SK-N-SH (cell line): Measurements from ENCODE around the gene KCNF1. TPM values are rescaled to one million over a fixed set of nuclear protein-coding genes. Genes with fewer than 3 reads are reported as not detected.

Experiments
- CTCF ChIA-PET: fragments of 300-600, 350-600 bp; formaldehyde crosslinking; extraction: SDS; loops from one replicate; lab custom pipeline; 2021; lab: Yijun Ruan, JAX
- POLR2A ChIA-PET: fragments of 350-600 bp; sonication (Branson Sonifier 250); formaldehyde crosslinking; extraction: SDS; loops from one replicate; lab custom pipeline; 2020; ENCODE audit warnings: antibody characterized with exemption, inconsistent platforms; lab: Yijun Ruan, JAX
- DNase-seq: peaks from one replicate; pipeline ENCODE4 v3.0.0; 2012
- H2AFZ ChIP-seq: fragments of 200-600 bp; sonication (generic); 2 replicates; pipeline ENCODE4 v1.8.1; 2016; ENCODE audit warnings: antibody characterized with exemption, mild to moderate bottlenecking, low read depth
- H3F3A ChIP-seq: fragments of 200-600 bp; sonication (generic); replicated peaks from 2 replicates; pipeline ENCODE3; 2016; ENCODE audit warnings: antibody characterized with exemption, mild to moderate bottlenecking; ENCODE audit not compliant: insufficient read depth
- H3K27ac ChIP-seq, 2 experiments: fragments of 200-500 bp in 1 of 2; fragments of 200-600 bp in 1 of 2; sonication (Bioruptor generic) in 1 of 2; sonication (generic), shearing (Covaris generic) in 1 of 2; 2 replicates each; pipeline versions ENCODE4 v1.5.1 to v1.6.1; 2014 to 2016; ENCODE audit warnings: low read depth in 2 of 2, inconsistent platforms in 1 of 2, low read length in 1 of 2, mild to moderate bottlenecking in 1 of 2, mixed read lengths in 1 of 2
- H3K27me3 ChIP-seq: fragments of 200-600 bp; sonication (generic), shearing (Covaris generic); 2 replicates; pipeline ENCODE4 v1.6.1; 2016; ENCODE audit warnings: mixed run types; ENCODE audit not compliant: insufficient read depth
- H3K36me3 ChIP-seq, 2 experiments: fragments of 200-500 bp in 1 of 2; fragments of 200-600 bp in 1 of 2; sonication (Bioruptor generic) in 1 of 2; sonication (generic) in 1 of 2; replicated peaks in 1 of 2; 2 replicates each; pipeline versions ENCODE3 to v1.5.1; 2014 to 2016; ENCODE audit warnings: low read length in 1 of 2, mild to moderate bottlenecking in 1 of 2; ENCODE audit not compliant: insufficient read depth in 2 of 2, control insufficient read depth in 1 of 2
- H3K4me1 ChIP-seq, 2 experiments: fragments of 200-500 bp in 1 of 2; fragments of 200-600 bp in 1 of 2; sonication (Bioruptor generic) in 1 of 2; sonication (generic), shearing (Covaris generic) in 1 of 2; 2 replicates each; pipeline versions ENCODE4 v1.5.1 to v1.6.1; 2014 to 2016; ENCODE audit warnings: low read depth in 1 of 2, low read length in 1 of 2, mixed run types in 1 of 2; ENCODE audit not compliant: insufficient read depth in 2 of 2, control insufficient read depth in 1 of 2
- H3K4me2 ChIP-seq: fragments of 200-600 bp; sonication (generic), shearing (Covaris generic); 2 replicates; pipeline ENCODE4 v1.6.1; 2017; ENCODE audit warnings: mixed run types
- H3K4me3 ChIP-seq, 2 experiments: fragments of 200-500 bp in 1 of 2; fragments of 200-600 bp in 1 of 2; sonication (Bioruptor generic) in 1 of 2; sonication (generic), shearing (Covaris generic) in 1 of 2; 2 replicates each; pipeline versions ENCODE4 v1.5.1 to v1.8.1; 2014 to 2016; ENCODE audit warnings: low read depth in 2 of 2, inconsistent platforms in 1 of 2, low read length in 1 of 2, mild to moderate bottlenecking in 1 of 2, mixed read lengths in 1 of 2, moderate library complexity in 1 of 2
- H3K79me2 ChIP-seq: fragments of 200-600 bp; sonication (generic); 2 replicates; pipeline ENCODE4 v1.8.1; 2017; ENCODE audit warnings: mild to moderate bottlenecking; ENCODE audit not compliant: insufficient read depth
- H3K9ac ChIP-seq: fragments of 200-600 bp; sonication (generic); 2 replicates; pipeline ENCODE4 v1.6.1; 2017; ENCODE audit warnings: mixed run types
- H3K9me2 ChIP-seq: fragments of 200-600 bp; sonication (generic); 2 replicates; pipeline ENCODE4 v1.6.1; 2017; ENCODE audit warnings: mixed run types
- H3K9me3 ChIP-seq: fragments of 200-600 bp; sonication (generic); 2 replicates; pipeline ENCODE4 v1.6.1; 2017; ENCODE audit warnings: mixed run types, mild to moderate bottlenecking, moderate library complexity
- H4K20me1 ChIP-seq: fragments of 200-600 bp; sonication (generic); 2 replicates; pipeline ENCODE4 v1.6.1; 2017; ENCODE audit warnings: mild to moderate bottlenecking, mixed run types; ENCODE audit not compliant: insufficient read depth
- CHD2 ChIP-seq: fragments of 150-350 bp; IDR thresholded peaks from 2 replicates; pipeline ENCODE4 v1.6.1; 2018; ENCODE audit warnings: low read length; ENCODE audit not compliant: partially characterized antibody
- EP300 ChIP-seq, 2 experiments: IDR thresholded peaks; 2 replicates each; pipeline versions ENCODE4 v1.4.0 to v1.6.1; 2012; ENCODE audit warnings: borderline replicate concordance in 1 of 2, low read depth in 1 of 2, low read length in 1 of 2
- FOXJ3 ChIP-seq: sonication (generic); formaldehyde crosslinking; IDR thresholded peaks from 2 replicates; pipeline ENCODE4 v1.5.1; 2020; ENCODE audit warnings: mild to moderate bottlenecking, missing genetic modification reagents
- FOXM1 ChIP-seq: IDR thresholded peaks from 2 replicates; pipeline ENCODE4 v1.4.0; 2012; ENCODE audit warnings: low read depth, mild to moderate bottlenecking
- GABPA ChIP-seq: IDR thresholded peaks from 2 replicates; pipeline ENCODE4 v1.4.0; 2012; ENCODE audit warnings: low read depth, mild to moderate bottlenecking
- MEF2A ChIP-seq: IDR thresholded peaks from 2 replicates; pipeline ENCODE4 v1.4.0; 2012; ENCODE audit warnings: low read depth, borderline replicate concordance
- RXRA ChIP-seq: IDR thresholded peaks from 2 replicates; pipeline ENCODE4 v1.4.0; 2012; ENCODE audit warnings: low read depth, mild to moderate bottlenecking, borderline replicate concordance
- SMC3 ChIP-seq: IDR thresholded peaks from 2 replicates; pipeline ENCODE4 v1.6.1; 2012; ENCODE audit warnings: low read depth, low read length, improper control_type of control experiment
- TEAD4 ChIP-seq: IDR thresholded peaks from 2 replicates; pipeline ENCODE4 v1.4.0; 2012; ENCODE audit warnings: mild to moderate bottlenecking, borderline replicate concordance; ENCODE audit not compliant: insufficient read depth
- WGBS: methylation state at CpG from one replicate; pipeline ENCODE4 v1.1.6; 2017; ENCODE audit warnings: low lambda C conversion rate; 5-methylcytosine and 5-hydroxymethylcytosine counted together
- polyA plus RNA-seq, 3 experiments: library from polyadenylated mRNA; depleted of rRNA; stranded (reverse); fragments of >200 nt; gene quantifications; 2 replicates each; pipeline ENCODE4 v1.2.3, GENCODE V29; 2012
- TF ChIP-seq, protein P1 (sequence below): fragments of 150-350 bp; IDR thresholded peaks from 2 replicates; pipeline ENCODE4 v1.6.1; 2016; ENCODE audit warnings: mild to moderate bottlenecking, low read depth, low read length
- TF ChIP-seq, protein P2 (sequence below): fragments of 200-600 bp; sonication (generic); IDR thresholded peaks from 2 replicates; pipeline ENCODE4 v1.6.1; 2017; ENCODE audit warnings: antibody characterized with exemption, mild to moderate bottlenecking, moderate library complexity
- TF ChIP-seq, protein P3 (sequence below): IDR thresholded peaks from 2 replicates; pipeline ENCODE4; 2012

The KCNF1 gene
- polyA plus RNA-seq, 1 of the 3 experiments (the other 2 are of a cell fraction) = 0.23 TPM

DNA sequence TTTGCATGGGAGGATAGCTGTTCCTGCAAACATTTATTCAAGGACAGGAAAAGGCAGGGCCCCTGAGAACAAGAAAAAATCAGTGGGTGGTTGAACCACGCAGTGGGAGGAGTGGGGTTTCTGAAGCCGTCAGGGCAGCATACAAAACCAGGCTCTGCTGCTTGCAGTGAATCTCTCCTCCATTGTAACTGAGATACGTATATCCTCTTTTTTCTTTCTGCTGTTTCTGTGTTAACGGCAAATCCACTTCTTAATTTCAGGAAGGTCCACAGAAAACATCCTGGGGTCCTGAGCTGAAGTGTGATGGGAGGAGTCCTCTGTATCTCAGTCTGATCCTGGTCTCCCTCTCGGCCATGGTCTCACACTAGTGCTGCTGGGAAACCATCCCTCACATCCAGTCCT is 27.2 kb upstream of the KCNF1 start (continued):
- TF ChIP-seq, protein P1, sequence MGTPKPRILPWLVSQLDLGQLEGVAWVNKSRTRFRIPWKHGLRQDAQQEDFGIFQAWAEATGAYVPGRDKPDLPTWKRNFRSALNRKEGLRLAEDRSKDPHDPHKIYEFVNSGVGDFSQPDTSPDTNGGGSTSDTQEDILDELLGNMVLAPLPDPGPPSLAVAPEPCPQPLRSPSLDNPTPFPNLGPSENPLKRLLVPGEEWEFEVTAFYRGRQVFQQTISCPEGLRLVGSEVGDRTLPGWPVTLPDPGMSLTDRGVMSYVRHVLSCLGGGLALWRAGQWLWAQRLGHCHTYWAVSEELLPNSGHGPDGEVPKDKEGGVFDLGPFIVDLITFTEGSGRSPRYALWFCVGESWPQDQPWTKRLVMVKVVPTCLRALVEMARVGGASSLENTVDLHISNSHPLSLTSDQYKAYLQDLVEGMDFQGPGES = no peak
- TF ChIP-seq, protein P2, sequence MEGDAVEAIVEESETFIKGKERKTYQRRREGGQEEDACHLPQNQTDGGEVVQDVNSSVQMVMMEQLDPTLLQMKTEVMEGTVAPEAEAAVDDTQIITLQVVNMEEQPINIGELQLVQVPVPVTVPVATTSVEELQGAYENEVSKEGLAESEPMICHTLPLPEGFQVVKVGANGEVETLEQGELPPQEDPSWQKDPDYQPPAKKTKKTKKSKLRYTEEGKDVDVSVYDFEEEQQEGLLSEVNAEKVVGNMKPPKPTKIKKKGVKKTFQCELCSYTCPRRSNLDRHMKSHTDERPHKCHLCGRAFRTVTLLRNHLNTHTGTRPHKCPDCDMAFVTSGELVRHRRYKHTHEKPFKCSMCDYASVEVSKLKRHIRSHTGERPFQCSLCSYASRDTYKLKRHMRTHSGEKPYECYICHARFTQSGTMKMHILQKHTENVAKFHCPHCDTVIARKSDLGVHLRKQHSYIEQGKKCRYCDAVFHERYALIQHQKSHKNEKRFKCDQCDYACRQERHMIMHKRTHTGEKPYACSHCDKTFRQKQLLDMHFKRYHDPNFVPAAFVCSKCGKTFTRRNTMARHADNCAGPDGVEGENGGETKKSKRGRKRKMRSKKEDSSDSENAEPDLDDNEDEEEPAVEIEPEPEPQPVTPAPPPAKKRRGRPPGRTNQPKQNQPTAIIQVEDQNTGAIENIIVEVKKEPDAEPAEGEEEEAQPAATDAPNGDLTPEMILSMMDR = no peak
- no peak for TF ChIP-seq GABPA
- TF ChIP-seq TEAD4 = no peak
- TF ChIP-seq EP300 (IDR thresholded peaks at IDR 0.05; ENCODE audit: borderline replicate concordance in 1 of 2, low read depth in 1 of 2, low read length in 1 of 2) = no peak
- TF ChIP-seq, all 33 proteins: peak for 0

DNA sequence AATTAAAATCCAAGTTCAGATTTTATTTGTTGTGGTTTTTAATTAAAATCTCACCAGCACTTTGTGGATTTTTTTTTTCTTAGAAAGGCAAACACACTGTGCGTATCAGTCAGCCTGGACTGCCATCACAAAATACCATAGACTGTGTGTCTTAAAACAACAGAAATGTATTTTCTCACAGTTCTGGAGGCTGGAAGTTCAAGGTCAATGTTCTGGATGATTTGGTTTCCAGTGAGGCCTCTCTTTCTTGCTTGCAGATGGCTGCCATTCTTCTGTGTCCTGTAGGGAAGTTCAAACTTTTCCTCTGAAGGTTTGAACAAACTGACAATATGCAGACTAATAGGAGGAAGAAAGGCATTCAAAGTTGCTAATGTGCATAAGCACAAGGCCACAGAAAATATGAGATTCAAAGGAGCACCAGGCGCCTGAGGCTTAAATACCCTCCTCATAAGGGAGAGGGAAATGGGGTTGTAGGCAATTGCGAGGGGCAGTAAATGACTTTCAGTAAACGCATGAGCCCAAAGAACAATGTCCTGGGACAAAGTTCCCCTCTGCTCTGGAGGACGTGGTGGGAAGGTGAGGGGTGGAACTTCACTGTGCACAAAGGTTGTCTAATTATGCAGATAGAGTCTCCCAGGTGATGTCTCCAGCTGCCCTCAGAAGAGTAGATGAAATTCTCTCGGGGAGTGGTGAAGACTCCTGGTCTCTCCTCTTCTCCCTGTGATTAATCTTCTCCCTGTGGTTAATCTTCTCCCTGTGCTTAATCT is 26.5 kb upstream of the KCNF1 start:
- H3K4me3 ChIP-seq = no peak overlapping the region
- peaks cover 14% of the 10 kb centered on the region in 2 experiments; a peak in 2 of 4 replicates for H3K4me1 ChIP-seq
- H3K4me2 ChIP-seq = no peak overlapping the region
- no peak overlapping the region for H3K27ac ChIP-seq
- no peaks in the 10 kb centered on the region for H3K36me3 ChIP-seq
- POLR2A ChIA-PET = no interaction called here
- no peaks in the 10 kb centered on the region for H4K20me1 ChIP-seq
- no peaks in the 10 kb centered on the region for H3F3A ChIP-seq
- no peaks in the 10 kb centered on the region for H3K9me2 ChIP-seq
- no peaks in the 10 kb centered on the region for H3K79me2 ChIP-seq
- no peak overlapping the region for H3K9ac ChIP-seq
- TF ChIP-seq RXRA = no peak
- no peak for TF ChIP-seq SMC3
- TF ChIP-seq FOXJ3 (CRISPR knock-in tag) = no peak
- TF ChIP-seq TEAD4 = no peak
- no peak for TF ChIP-seq MEF2A
- TF ChIP-seq CHD2 = no peak
- no peak for TF ChIP-seq FOXM1
- TF ChIP-seq, protein P3, sequence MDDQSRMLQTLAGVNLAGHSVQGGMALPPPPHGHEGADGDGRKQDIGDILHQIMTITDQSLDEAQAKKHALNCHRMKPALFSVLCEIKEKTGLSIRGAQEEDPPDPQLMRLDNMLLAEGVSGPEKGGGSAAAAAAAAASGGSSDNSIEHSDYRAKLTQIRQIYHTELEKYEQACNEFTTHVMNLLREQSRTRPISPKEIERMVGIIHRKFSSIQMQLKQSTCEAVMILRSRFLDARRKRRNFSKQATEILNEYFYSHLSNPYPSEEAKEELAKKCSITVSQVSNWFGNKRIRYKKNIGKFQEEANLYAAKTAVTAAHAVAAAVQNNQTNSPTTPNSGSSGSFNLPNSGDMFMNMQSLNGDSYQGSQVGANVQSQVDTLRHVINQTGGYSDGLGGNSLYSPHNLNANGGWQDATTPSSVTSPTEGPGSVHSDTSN = no peak
- no peak for TF ChIP-seq GABPA
- TF ChIP-seq, protein P1 = no peak
- TF ChIP-seq, all 33 proteins: peak for 0
- WGBS = 79% methylated on average over 6 of the region's 6 CpGs
- Histone ChIP-seq H3K9me3 (no peaks in the 10 kb centered on the region), H3K27me3 (no peaks in the 10 kb centered on the region), H2AFZ (no peak overlapping the region)
- CTCF ChIA-PET = interaction anchor here (1.5 to 5.1 kb wide), 3 partner anchors 25 to 229 kb away, joined by 3 to 23 read pairs (median 21); partner anchors contain the start of gene KCNF1
- DNase-seq = no peak
